ENCODE data around the gene PCMTD2.
"Not testable (repeated sequence)": the region's sequence is repeated elsewhere in the genome, so short reads cannot be mapped to it uniquely, and the experiment has no call there.

PCMTD2 gene

GRCh38 chr20:64315381-64315780 lies 59.8 kb downstream of the PCMTD2 start:
- not testable (repeated sequence) for DNase-seq

GRCh38 chr20:64315884-64316283 lies 60.3 kb downstream of the PCMTD2 start:
- DNase-seq, result not testable (repeated sequence)

DNA sequence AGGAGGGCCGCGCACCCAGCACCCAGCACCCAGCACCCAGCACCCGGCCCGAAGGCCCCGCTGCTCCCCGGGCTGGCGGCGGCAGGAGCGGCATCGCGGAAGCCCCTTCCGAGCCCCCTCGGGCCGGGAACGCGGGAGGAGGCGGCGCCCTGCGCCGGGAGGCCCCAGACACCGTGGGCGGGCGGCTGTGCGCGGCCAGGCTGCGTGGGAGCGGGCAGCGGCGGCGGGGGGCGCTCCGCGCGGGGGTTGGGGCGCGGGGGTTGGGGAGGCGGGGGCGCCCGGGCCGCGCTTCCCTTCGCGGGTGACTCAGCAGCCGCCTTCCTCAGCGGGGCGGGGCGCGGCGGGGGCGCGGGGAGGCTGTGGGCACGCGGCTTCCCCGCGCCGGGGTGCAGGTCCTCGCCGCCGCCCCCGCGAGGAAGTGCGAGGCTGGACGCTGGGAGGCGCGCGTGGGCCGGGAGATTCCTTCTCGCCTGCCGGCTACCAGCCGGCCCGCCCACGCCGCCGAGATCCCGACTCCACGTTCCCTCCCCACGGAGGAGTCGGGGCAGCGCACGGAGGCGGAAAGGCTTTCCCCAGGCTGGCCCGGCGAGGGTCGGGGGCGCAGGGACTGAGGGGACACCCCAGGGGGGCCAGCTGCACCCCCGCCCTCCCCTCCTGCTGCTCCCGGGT lies 61.0 kb downstream of the PCMTD2 start:
- not testable (repeated sequence) for DNase-seq

DNA sequence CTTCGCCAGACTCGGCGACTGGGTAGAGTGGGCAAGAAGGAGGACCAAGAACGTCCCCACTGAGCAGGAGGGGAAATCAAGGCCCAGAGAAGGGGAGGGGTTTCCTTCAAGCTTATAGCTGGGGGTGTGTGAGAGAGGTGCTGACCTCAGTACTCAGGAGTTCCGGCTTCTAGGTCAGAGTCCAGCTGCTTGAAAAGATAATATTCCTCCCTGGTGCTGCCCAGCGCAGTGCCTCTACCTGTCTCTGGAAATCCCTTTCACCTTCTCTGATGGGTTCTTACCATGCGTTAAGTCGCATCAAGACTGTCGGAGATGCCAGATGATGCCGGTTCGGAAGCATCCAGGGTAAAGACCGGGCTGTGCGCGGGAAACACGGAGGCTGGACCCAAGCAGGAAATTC lies 61.8 kb downstream of the PCMTD2 start:
- not testable (repeated sequence) for DNase-seq

DNA sequence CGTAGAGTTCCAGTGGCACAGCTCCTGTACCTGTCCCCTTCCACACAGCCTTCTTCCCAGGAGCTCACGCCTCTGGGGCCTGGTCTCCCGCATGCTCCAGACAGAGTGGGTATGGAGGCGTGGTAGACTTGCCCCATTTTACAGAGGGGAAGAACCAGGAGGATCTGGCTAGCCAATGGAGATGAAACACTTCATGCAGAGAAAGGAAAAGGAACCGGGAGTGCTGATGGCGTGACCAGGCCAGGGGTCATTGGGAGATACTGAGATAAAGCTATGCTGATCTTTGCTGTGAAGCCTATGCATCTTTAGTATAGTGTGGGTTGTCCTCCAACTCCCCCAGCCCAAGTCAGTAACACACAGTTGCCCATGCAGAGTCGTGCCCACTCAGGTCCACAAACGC lies 62.5 kb downstream of the PCMTD2 start:
- DNase-seq, result not testable (repeated sequence)

DNA sequence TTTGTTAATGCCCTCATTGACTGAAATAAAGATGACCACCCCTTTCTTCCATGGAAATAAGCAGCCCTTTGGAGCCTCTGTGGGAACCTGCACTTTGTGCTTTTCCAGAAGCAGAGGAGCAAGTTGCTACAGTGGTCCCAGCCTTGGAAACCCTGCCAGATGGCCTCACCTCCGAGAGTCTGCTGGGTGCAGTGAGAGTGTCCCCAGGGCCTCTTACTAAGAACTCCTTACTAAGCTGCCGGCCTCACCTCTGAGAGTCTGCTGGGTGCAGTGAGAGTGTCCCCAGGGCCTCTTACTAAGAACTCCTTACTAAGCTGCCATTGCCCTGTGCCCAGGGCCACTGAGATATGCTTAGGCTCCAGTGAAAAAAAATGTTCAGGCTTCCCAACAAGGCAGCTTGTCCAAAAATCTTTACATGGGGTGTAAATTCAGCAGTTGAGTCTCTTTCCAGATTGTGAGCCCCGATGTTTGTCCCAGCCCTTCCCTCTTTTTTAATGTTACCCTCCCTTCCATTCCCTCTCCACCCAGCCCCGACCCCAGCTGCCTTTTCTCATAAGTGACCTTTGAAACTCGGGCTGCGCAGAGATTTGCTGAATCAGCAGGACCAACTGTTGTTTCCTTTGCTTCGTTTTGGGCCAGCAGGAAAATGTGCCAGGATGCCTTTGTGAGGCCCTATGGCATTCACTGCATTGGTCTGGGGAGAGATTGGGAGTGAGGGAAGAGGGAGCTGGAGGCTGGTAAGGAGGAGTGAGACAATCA lies 66.7 kb downstream of the PCMTD2 start:
- DNase-seq, result not testable (repeated sequence)

All from NCI-H146 (cell line).